MM.1S (cell line): ENCODE measurements around the gene C15orf62.

ENCODE experiments used
- DNase-seq: peaks from one replicate; pipeline ENCODE4 v3.0.0-alpha.2; 2015
- H2AFZ ChIP-seq: fragments of 300-600 bp; sonication (generic); 2 replicates; pipeline ENCODE4 v1.6.0; 2016; ENCODE audit warnings: antibody characterized with exemption, low read length
- H3F3A ChIP-seq: fragments of 300-600 bp; sonication (generic); 2 replicates; pipeline ENCODE4 v1.6.1; 2016; ENCODE audit warnings: mild to moderate bottlenecking, antibody characterized with exemption, low read length, moderate library complexity, mixed read lengths; ENCODE audit not compliant: insufficient read depth
- H3K27ac ChIP-seq: fragments of 300-600 bp; sonication (generic); 2 replicates; pipeline ENCODE4 v1.5.1; 2016; ENCODE audit warnings: mild to moderate bottlenecking, low read length
- H3K27me3 ChIP-seq: fragments of 300-600 bp; sonication (generic); replicated peaks from 2 replicates; pipeline ENCODE4 v1.6.0; 2016; ENCODE audit warnings: low read length; ENCODE audit not compliant: insufficient read depth
- H3K36me3 ChIP-seq: fragments of 300-600 bp; sonication (generic); replicated peaks from 2 replicates; pipeline ENCODE4 v1.6.1; 2016; ENCODE audit warnings: mild to moderate bottlenecking, low read length, mixed read lengths; ENCODE audit not compliant: insufficient read depth
- H3K4me1 ChIP-seq: fragments of 300-600 bp; sonication (generic); 2 replicates; pipeline ENCODE4 v1.6.1; 2016; ENCODE audit warnings: low read length, mixed read lengths
- H3K4me2 ChIP-seq: fragments of 300-600 bp; sonication (generic); 2 replicates; pipeline ENCODE4 v1.6.0; 2016; ENCODE audit warnings: low read depth, low read length
- H3K4me3 ChIP-seq: fragments of 300-600 bp; sonication (generic); 2 replicates; pipeline ENCODE4 v1.5.1; 2016; ENCODE audit warnings: low read length, mixed read lengths
- H3K79me2 ChIP-seq: fragments of 300-600 bp; sonication (generic); 2 replicates; pipeline ENCODE4 v1.6.1; 2016; ENCODE audit warnings: mixed run types, low read length, mixed read lengths
- H3K9ac ChIP-seq: fragments of 300-600 bp; sonication (generic); 2 replicates; pipeline ENCODE4 v1.6.1; 2016; ENCODE audit warnings: low read length, mixed read lengths
- H3K9me2 ChIP-seq: fragments of 300-600 bp; sonication (generic); replicated peaks from 2 replicates; pipeline ENCODE4 v1.6.1; 2016; ENCODE audit warnings: mild to moderate bottlenecking, low read length, mixed read lengths; ENCODE audit not compliant: insufficient read depth
- H3K9me3 ChIP-seq: fragments of 300-600 bp; sonication (generic); replicated peaks from 2 replicates; pipeline ENCODE4 v1.6.1; 2016; ENCODE audit warnings: mild to moderate bottlenecking, low read length, mixed read lengths; ENCODE audit not compliant: insufficient read depth
- H4K20me1 ChIP-seq: fragments of 300-600 bp; sonication (generic); 2 replicates; pipeline ENCODE4 v1.6.1; 2016; ENCODE audit warnings: mild to moderate bottlenecking, low read length, moderate library complexity, mixed read lengths; ENCODE audit not compliant: insufficient read depth
- CTCF ChIP-seq: fragments of 300-600 bp; sonication (generic); IDR thresholded peaks from 2 replicates; pipeline ENCODE4 v1.5.1; 2016; ENCODE audit warnings: antibody characterized with exemption, low read length, mixed read lengths
- EZH2 ChIP-seq: fragments of 300-600 bp; sonication (generic); optimal IDR thresholded peaks from 2 replicates; pipeline ENCODE3; 2017; ENCODE audit warnings: low read depth, mild to moderate bottlenecking, antibody characterized with exemption, low read length, mixed read lengths
- EZH2phosphoT487 ChIP-seq: fragments of 300-600 bp; sonication (generic); IDR thresholded peaks from 2 replicates; pipeline ENCODE4 v1.6.1; 2018; ENCODE audit warnings: antibody characterized with exemption, low read length

Gene C15orf62

GRCh38 chr15:40767838-40768500, 1.8 kb upstream of the C15orf62 start:
- Histone ChIP-seq H4K20me1 (no peaks in the 10 kb centered on the region), H3K4me2 (no peak overlapping the region), H3K27me3 (no peaks in the 10 kb centered on the region), H3K9me3 (no peaks in the 10 kb centered on the region), H2AFZ (no peak overlapping the region), H3K79me2 (no peaks in the 10 kb centered on the region), H3K9me2 (no peaks in the 10 kb centered on the region), H3K36me3 (no peaks in the 10 kb centered on the region), H3K4me1 (peaks cover 22% of the 10 kb centered on the region), H3K4me3 (no peak overlapping the region), H3K9ac (no peak overlapping the region), H3F3A (peaks cover 19% of the 10 kb centered on the region), H3K27ac (no peak overlapping the region)
- TF ChIP-seq CTCF (no peak), EZH2 (no peak), EZH2phosphoT487 (no peak)
- no peak for DNase-seq

- H3K4me3 ChIP-seq, result no peak overlapping the region
- H3K79me2 ChIP-seq, result no peaks in the 10 kb centered on the region
- H2AFZ ChIP-seq, result no peak overlapping the region
- H3K4me1 ChIP-seq, result peaks cover 17% of the 10 kb centered on the region
- no peak overlapping the region for H3K9ac ChIP-seq
- no peaks in the 10 kb centered on the region for H3K9me3 ChIP-seq
- H3K9me2 ChIP-seq, result no peaks in the 10 kb centered on the region
- H3K36me3 ChIP-seq, result no peaks in the 10 kb centered on the region
- no peak overlapping the region for H3K4me2 ChIP-seq
- no peaks in the 10 kb centered on the region for H4K20me1 ChIP-seq
- no peak overlapping the region for H3K27ac ChIP-seq
- H3F3A ChIP-seq, result peaks cover 19% of the 10 kb centered on the region
- TF ChIP-seq CTCF (no peak), EZH2phosphoT487 (no peak), EZH2 (no peak)
- H3K27me3 ChIP-seq, result no peaks in the 10 kb centered on the region
- DNase-seq, result no peak
Measured at GRCh38 chr15:40768521-40769273, 1.1 kb upstream of the C15orf62 start.

GRCh38 chr15:40770147-40770721, 454 bp downstream of the C15orf62 start:
- Histone ChIP-seq H3K9me2 (no peaks in the 10 kb centered on the region), H4K20me1 (no peaks in the 10 kb centered on the region), H3K4me3 (no peak overlapping the region), H3K36me3 (no peaks in the 10 kb centered on the region), H3K9ac (no peak overlapping the region), H3K9me3 (no peaks in the 10 kb centered on the region), H3K27me3 (no peaks in the 10 kb centered on the region), H3K79me2 (no peaks in the 10 kb centered on the region), H3K4me2 (no peak overlapping the region), H3K27ac (no peak overlapping the region), H3K4me1 (peaks cover 9% of the 10 kb centered on the region), H3F3A (peaks cover 8% of the 10 kb centered on the region), H2AFZ (no peak overlapping the region)
- TF ChIP-seq CTCF, result no peak
- no peak for DNase-seq
